Fibroblast of mammary gland (primary cell): Measurements from ENCODE around the gene SH3GLB2.
"Not testable (repeated sequence)": the region's sequence is repeated elsewhere in the genome, so short reads cannot be mapped to it uniquely, and the experiment has no call there.

Source experiments
- DNase-seq: peaks from one replicate; pipeline ENCODE4 v3.0.0-alpha.2; 2010; ENCODE audit warnings: low read depth
- H3K4me3 ChIP-seq: 2 replicates; pipeline ENCODE4 v1.5.1; 2011; ENCODE audit warnings: low read depth, mild to moderate bottlenecking, low read length, moderate library complexity; ENCODE audit not compliant: control insufficient read depth
- CTCF ChIP-seq: conservative IDR thresholded peaks from 2 replicates; pipeline ENCODE4 v1.5.1; 2011; ENCODE audit warnings: low read depth, low read length, inconsistent platforms; ENCODE audit not compliant: control insufficient read depth, insufficient read depth

SH3GLB2 gene

GRCh38 chr9:129036241-129036922 is 8.3 kb upstream of the SH3GLB2 start, which contains the start of gene MIGA2:
Gene MIGA2 (plus strand): TSS chr9:129036626. CDS start chr9:129040595, 3,969 bp downstream.
- peak; percentile 98 for DNase-seq
- TF ChIP-seq CTCF: no peak
- H3K4me3 ChIP-seq: peak within 1 kb of the TSS; percentile 94

GRCh38 chr9:129035838-129036237 is 7.7 kb upstream of the SH3GLB2 start:
- H3K4me3 ChIP-seq: peak overlapping the region; percentile 57
- not testable (repeated sequence) for DNase-seq

GRCh38 chr9:129033216-129033615 is 5.1 kb upstream of the SH3GLB2 start:
- no peak for DNase-seq
- TF ChIP-seq CTCF: no peak
- no peak overlapping the region for H3K4me3 ChIP-seq

GRCh38 chr9:129032541-129033159 is 4.5 kb upstream of the SH3GLB2 start:
- DNase-seq: no peak
- no peak for TF ChIP-seq CTCF
- H3K4me3 ChIP-seq: no peak overlapping the region

- no peak overlapping the region for H3K4me3 ChIP-seq
- no peak for DNase-seq
- TF ChIP-seq CTCF: no peak
These were observed 3.4 kb upstream of the SH3GLB2 start for GRCh38 chr9:129031514-129031913.

- no peak for DNase-seq
- H3K4me3 ChIP-seq: no peak overlapping the region
- no peak for TF ChIP-seq CTCF
These were observed 2.1 kb upstream of the SH3GLB2 start for GRCh38 chr9:129030191-129030590.

- no peak for DNase-seq
- TF ChIP-seq CTCF: no peak
- H3K4me3 ChIP-seq: peak overlapping the region; percentile 68
These were observed 393 bp downstream of the SH3GLB2 start for GRCh38 chr9:129027685-129028191.
